ENCODE measurements around the gene ZNF274. TPM values are rescaled to one million over a fixed set of nuclear protein-coding genes. Genes with fewer than 3 reads are reported as not detected.

ZNF274 gene
- total and polyA plus RNA-seq, 2 of the 8 experiments (the other 6 are each of a cell fraction or from before 2014, with no cell fraction given): 13.3 to 25.1 TPM

- TF ChIP-seq TEAD4 (IDR thresholded peaks at IDR 0.05; ENCODE audit: low read depth, low read length) (no peak), CHD1 (IDR thresholded peaks at IDR 0.05; ENCODE audit: low read depth, low read length) (no peak), PHF8 (conservative IDR thresholded peaks at IDR 0.05; ENCODE audit: low read depth, low read length) (no peak)
Observed at GRCh38 chr19:58181902-58182576, 822 bp upstream of the ZNF274 start (continued).
